Stomach (tissue), 4 donors: Measurements from ENCODE around the gene PTPRM.

ENCODE experiments used
- POLR2A ChIP-seq, 4 donors: fragments of 450-650 bp; IDR thresholded peaks; one replicate each; pipeline ENCODE4 v1.6.1; 2016; ENCODE audit warnings: antibody characterized with exemption in 4 of 4, control low read depth in 2 of 4, mild to moderate bottlenecking in 1 of 4, moderate library complexity in 1 of 4
- POLR2AphosphoS5 ChIP-seq, 3 donors: sonication (generic); formaldehyde crosslinking; IDR thresholded peaks; one replicate each; pipeline ENCODE4 v1.6.1; 2016; ENCODE audit warnings: antibody characterized with exemption in 3 of 3
- TF ChIP-seq, protein P1 (sequence below), 7 experiments: fragments of 450-650 bp in 4 of 7; fragments of 200-600 bp in 3 of 7; sonication (generic) in 3 of 7; IDR thresholded peaks; one replicate each; pipeline ENCODE4 v1.5.1; 2016 to 2019; ENCODE audit warnings: antibody characterized with exemption in 7 of 7, control low read depth in 2 of 7, mild to moderate bottlenecking in 1 of 7

DNA sequence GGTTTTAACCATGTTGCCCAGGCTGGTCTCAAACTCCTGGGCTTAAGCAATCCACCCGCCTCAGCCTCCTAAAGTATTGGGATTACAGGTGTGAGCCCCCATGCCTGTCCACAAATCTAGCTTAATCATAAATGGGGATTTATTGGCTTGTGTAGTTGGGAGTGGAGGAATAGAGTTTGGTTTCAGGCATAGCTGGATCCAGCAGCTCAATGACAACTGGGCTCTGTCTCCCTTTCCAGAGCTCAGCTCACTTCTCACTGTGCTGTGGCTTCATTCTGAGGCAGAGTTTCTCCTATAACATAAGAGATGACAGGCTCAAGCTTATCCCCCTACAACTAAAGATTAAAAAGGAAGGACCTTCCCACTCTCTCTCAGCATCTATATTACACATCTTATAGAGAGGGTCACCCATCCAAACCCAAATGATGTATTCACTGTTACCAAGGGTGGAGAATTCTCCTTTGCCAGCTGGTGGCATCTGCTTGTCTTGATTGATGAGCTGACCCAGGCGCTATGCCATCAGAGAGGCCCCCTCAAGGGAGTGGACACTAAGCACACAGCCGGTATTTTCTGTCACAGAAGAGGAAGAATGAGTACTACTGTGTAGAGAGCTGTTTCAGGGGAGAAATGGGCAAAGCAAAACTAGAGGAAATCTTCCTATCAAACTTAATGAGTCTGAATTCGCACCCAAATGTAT lies 280.4 kb downstream of the PTPRM start:
- TF ChIP-seq POLR2A (IDR thresholded peaks at IDR 0.05) (no peak), POLR2AphosphoS5 (IDR thresholded peaks at IDR 0.05) (no peak)
- TF ChIP-seq, protein P1, sequence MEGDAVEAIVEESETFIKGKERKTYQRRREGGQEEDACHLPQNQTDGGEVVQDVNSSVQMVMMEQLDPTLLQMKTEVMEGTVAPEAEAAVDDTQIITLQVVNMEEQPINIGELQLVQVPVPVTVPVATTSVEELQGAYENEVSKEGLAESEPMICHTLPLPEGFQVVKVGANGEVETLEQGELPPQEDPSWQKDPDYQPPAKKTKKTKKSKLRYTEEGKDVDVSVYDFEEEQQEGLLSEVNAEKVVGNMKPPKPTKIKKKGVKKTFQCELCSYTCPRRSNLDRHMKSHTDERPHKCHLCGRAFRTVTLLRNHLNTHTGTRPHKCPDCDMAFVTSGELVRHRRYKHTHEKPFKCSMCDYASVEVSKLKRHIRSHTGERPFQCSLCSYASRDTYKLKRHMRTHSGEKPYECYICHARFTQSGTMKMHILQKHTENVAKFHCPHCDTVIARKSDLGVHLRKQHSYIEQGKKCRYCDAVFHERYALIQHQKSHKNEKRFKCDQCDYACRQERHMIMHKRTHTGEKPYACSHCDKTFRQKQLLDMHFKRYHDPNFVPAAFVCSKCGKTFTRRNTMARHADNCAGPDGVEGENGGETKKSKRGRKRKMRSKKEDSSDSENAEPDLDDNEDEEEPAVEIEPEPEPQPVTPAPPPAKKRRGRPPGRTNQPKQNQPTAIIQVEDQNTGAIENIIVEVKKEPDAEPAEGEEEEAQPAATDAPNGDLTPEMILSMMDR (IDR thresholded peaks at IDR 0.05) = no peak
